Vagina (tissue), 2 donors: ENCODE data around the gene ATXN1.
"Not testable (repeated sequence)": the region's sequence is repeated elsewhere in the genome, so short reads cannot be mapped to it uniquely, and the experiment has no call there.

Source experiments
- CTCF ChIP-seq, 3 experiments: fragments of 450-650 bp in 2 of 3; fragments of 200-600 bp in 1 of 3; sonication (generic) in 1 of 3; IDR thresholded peaks; one replicate each; pipeline ENCODE4 v1.5.1; 2017 to 2019; ENCODE audit warnings: antibody characterized with exemption in 3 of 3, mild to moderate bottlenecking in 2 of 3, moderate library complexity in 2 of 3
- POLR2AphosphoS5 ChIP-seq, 2 donors: sonication (generic); formaldehyde crosslinking; IDR thresholded peaks; one replicate each; pipeline ENCODE4 v1.9.0; 2017; ENCODE audit warnings: antibody characterized with exemption in 2 of 2, mild to moderate bottlenecking in 2 of 2, low read depth in 1 of 2; ENCODE audit not compliant: insufficient read depth in 1 of 2

GRCh38 chr6:16262773-16263172 is 498.5 kb downstream of the ATXN1 start:
- not testable (repeated sequence) for TF ChIP-seq CTCF (IDR thresholded peaks at IDR 0.05); POLR2AphosphoS5 (IDR thresholded peaks at IDR 0.05; ENCODE audit: insufficient read depth in 1 of 2, low read depth in 1 of 2)
